ENCODE data around the gene ANXA11.

GRCh38 chr10:80155696-80156215 is 49.6 kb downstream of the ANXA11 start:
- TF ChIP-seq POLR2A (IDR thresholded peaks at IDR 0.05; ENCODE audit: low read length) (no peak), GATA1 (IDR thresholded peaks at IDR 0.05; ENCODE audit: low read depth, low read length) (no peak)
